Loucy (cell line): ENCODE results near the gene TAF5.

Source experiments
- H2AFZ ChIP-seq: fragments of 200-600 bp; sonication (generic); 2 replicates; pipeline ENCODE4 v1.6.0; 2016; ENCODE audit warnings: antibody characterized with exemption, mild to moderate bottlenecking, low read length, moderate library complexity
- H3F3A ChIP-seq: fragments of 200-600 bp; 2 replicates; pipeline ENCODE4 v1.6.0; 2016; ENCODE audit warnings: antibody characterized with exemption, low read depth, mild to moderate bottlenecking
- H3K27me3 ChIP-seq: fragments of 200-600 bp; sonication (generic); 2 replicates; pipeline ENCODE4 v1.6.1; 2014; ENCODE audit warnings: low read length, mild to moderate bottlenecking; ENCODE audit not compliant: insufficient read depth, poor library complexity, severe bottlenecking
- H3K36me3 ChIP-seq: fragments of 200-600 bp; sonication (generic); 2 replicates; pipeline ENCODE4 v1.6.1; 2016; ENCODE audit warnings: low read length; ENCODE audit not compliant: insufficient read depth
- H3K4me1 ChIP-seq: fragments of 200-600 bp; sonication (generic); 2 replicates; pipeline ENCODE4 v1.5.1; 2014; ENCODE audit warnings: low read length, mild to moderate bottlenecking; ENCODE audit not compliant: insufficient read depth, poor library complexity, severe bottlenecking
- H3K4me2 ChIP-seq: fragments of 200-600 bp; sonication (generic); 2 replicates; pipeline ENCODE4 v1.6.0; 2014; ENCODE audit warnings: antibody characterized with exemption, low read length, low read depth, mild to moderate bottlenecking; ENCODE audit not compliant: poor library complexity, severe bottlenecking
- H3K4me3 ChIP-seq: fragments of 200-600 bp; sonication (generic); 2 replicates; pipeline ENCODE4 v1.5.1; 2014; ENCODE audit warnings: low read length, mild to moderate bottlenecking, mixed read lengths; ENCODE audit not compliant: poor library complexity, severe bottlenecking
- H3K79me2 ChIP-seq: fragments of 200-600 bp; sonication (generic); 2 replicates; pipeline ENCODE4 v1.6.1; 2014; ENCODE audit warnings: low read length; ENCODE audit not compliant: insufficient read depth
- H3K9ac ChIP-seq: fragments of 200-600 bp; sonication (generic); 2 replicates; pipeline ENCODE4 v1.6.0; 2014; ENCODE audit warnings: mild to moderate bottlenecking, low read depth, low read length, moderate library complexity; ENCODE audit not compliant: poor library complexity, severe bottlenecking
- H3K9me2 ChIP-seq: fragments of 200-600 bp; sonication (generic); replicated peaks from 2 replicates; pipeline ENCODE4 v1.6.1; 2016; ENCODE audit warnings: low read depth, low read length, mixed read lengths
- H3K9me3 ChIP-seq: fragments of 200-600 bp; sonication (generic); 2 replicates; pipeline ENCODE4 v1.6.1; 2014; ENCODE audit warnings: mild to moderate bottlenecking, antibody characterized with exemption, low read length, low read depth; ENCODE audit not compliant: insufficient read depth
- H4K20me1 ChIP-seq: fragments of 200-600 bp; sonication (generic); 2 replicates; pipeline ENCODE4 v1.6.0; 2014; ENCODE audit warnings: antibody characterized with exemption, low read length, mild to moderate bottlenecking; ENCODE audit not compliant: insufficient read depth, poor library complexity, severe bottlenecking
- CTCF ChIP-seq: fragments of 200-600 bp; sonication (generic); conservative IDR thresholded peaks from 2 replicates; pipeline ENCODE4 v1.5.1; 2014; ENCODE audit warnings: mild to moderate bottlenecking, antibody characterized with exemption, low read length
- EZH2phosphoT487 ChIP-seq: fragments of 200-600 bp; IDR thresholded peaks from 2 replicates; pipeline ENCODE4 v1.6.1; 2018; ENCODE audit warnings: antibody characterized with exemption, mild to moderate bottlenecking, moderate library complexity, borderline replicate concordance

The TAF5 gene

GRCh38 chr10:103396067-103396788 lies 28.5 kb downstream of the TAF5 start, which contains the start of the genes ATP5MK and PDCD11:
Gene ATP5MK (minus strand): TSS chr10:103396475. CDS start chr10:103392457, 4,018 bp downstream.
Gene PDCD11 (plus strand): TSS chr10:103396626. CDS start chr10:103398427, 1,801 bp downstream.
- Histone ChIP-seq H3K36me3 (peaks cover 1% of the 10 kb centered on the region; the same call in 1 of the 2 replicates), H3K4me3 (peak within 1 kb of the TSS; percentile 92), H3K27me3 (no peaks in the 10 kb centered on the region), H3K9me3 (no peaks in the 10 kb centered on the region), H3K4me2 (peak within 1 kb of the TSS; percentile 94), H3F3A (no peaks in the 10 kb centered on the region), H4K20me1 (peaks cover 27% of the 10 kb centered on the region), H3K79me2 (peaks cover 90% of the 10 kb centered on the region), H2AFZ (peak within 1 kb of the TSS; percentile 78), H3K9ac (peak within 1 kb of the TSS; percentile 94), H3K9me2 (no peaks in the 10 kb centered on the region), H3K4me1 (peaks cover 56% of the 10 kb centered on the region)
- TF ChIP-seq CTCF, result peak; percentile 43
- TF ChIP-seq EZH2phosphoT487, result no peak

- Histone ChIP-seq H3K4me1 (peaks cover 56% of the 10 kb centered on the region), H3K79me2 (peaks cover 86% of the 10 kb centered on the region), H3F3A (no peaks in the 10 kb centered on the region), H3K36me3 (no peaks in the 10 kb centered on the region), H2AFZ (peak overlapping the region; percentile 78), H3K9me2 (no peaks in the 10 kb centered on the region), H3K9me3 (no peaks in the 10 kb centered on the region), H3K4me2 (peak overlapping the region; percentile 94), H3K4me3 (peak overlapping the region; percentile 92), H3K27me3 (no peaks in the 10 kb centered on the region), H3K9ac (peak overlapping the region; percentile 94), H4K20me1 (peaks cover 27% of the 10 kb centered on the region)
- TF ChIP-seq EZH2phosphoT487 (no peak), CTCF (no peak)
Measured at GRCh38 chr10:103396789-103397087, 29.0 kb downstream of the TAF5 start.

GRCh38 chr10:103397191-103397825 lies 29.5 kb downstream of the TAF5 start:
- Histone ChIP-seq H3K27me3 (no peaks in the 10 kb centered on the region), H3K9me2 (no peaks in the 10 kb centered on the region), H3K4me1 (peaks cover 54% of the 10 kb centered on the region), H3K9me3 (no peaks in the 10 kb centered on the region), H3K9ac (peak overlapping the region; percentile 94), H3K4me3 (peak overlapping the region; percentile 92), H3K4me2 (peak overlapping the region; percentile 94), H2AFZ (no peak overlapping the region), H4K20me1 (peaks cover 27% of the 10 kb centered on the region), H3K79me2 (peaks cover 80% of the 10 kb centered on the region), H3K36me3 (peaks cover 2% of the 10 kb centered on the region; the same call in 1 of the 2 replicates), H3F3A (no peaks in the 10 kb centered on the region)
- TF ChIP-seq CTCF (no peak), EZH2phosphoT487 (no peak)
